NCI-H2029 (cell line): ENCODE data around the gene LPIN1.
A peak's percentile ranks its signal among the peaks of the same experiment; 100 is the strongest.
"Not testable (repeated sequence)": the region's sequence is repeated elsewhere in the genome, so short reads cannot be mapped to it uniquely, and the experiment has no call there.

Experiments
- DNase-seq: peaks from one replicate; lab custom pipeline; 2025; lab: John Stamatoyannopoulos, UW

LPIN1 gene

GRCh38 chr2:11811036-11811654 is 64.7 kb downstream of the LPIN1 start:
- no peak for DNase-seq

GRCh38 chr2:11812466-11813248 is 66.2 kb downstream of the LPIN1 start:
- DNase-seq: no peak

GRCh38 chr2:11813345-11813744 is 66.9 kb downstream of the LPIN1 start:
- not testable (repeated sequence) for DNase-seq

- DNase-seq: no peak
Observed at GRCh38 chr2:11813951-11814350, 67.5 kb downstream of the LPIN1 start.

GRCh38 chr2:11814979-11815510 is 68.6 kb downstream of the LPIN1 start:
- no peak for DNase-seq

- not testable (repeated sequence) for DNase-seq
Observed at GRCh38 chr2:11816935-11817334, 70.5 kb downstream of the LPIN1 start.

GRCh38 chr2:11819235-11819729 is 72.8 kb downstream of the LPIN1 start:
- no peak for DNase-seq

- no peak for DNase-seq
Observed at GRCh38 chr2:11820650-11821049, 74.2 kb downstream of the LPIN1 start.

GRCh38 chr2:11821705-11822104 is 75.3 kb downstream of the LPIN1 start:
- no peak for DNase-seq

GRCh38 chr2:11822359-11822745 is 75.9 kb downstream of the LPIN1 start:
- DNase-seq: not testable (repeated sequence)

- peak; percentile 51 for DNase-seq
Observed at GRCh38 chr2:11822746-11823451, 76.5 kb downstream of the LPIN1 start.

- DNase-seq: no peak
Observed at GRCh38 chr2:11824901-11825828, 78.7 kb downstream of the LPIN1 start.

- no peak for DNase-seq
Observed at GRCh38 chr2:11827547-11827946, 81.1 kb downstream of the LPIN1 start.

- no peak for DNase-seq
Observed at GRCh38 chr2:11828933-11829323, 82.5 kb downstream of the LPIN1 start.

- DNase-seq: peak; percentile 46
Observed at GRCh38 chr2:11829324-11829946, 83.0 kb downstream of the LPIN1 start.

- peak; percentile 85 for DNase-seq
Observed at GRCh38 chr2:11829947-11830707, 83.7 kb downstream of the LPIN1 start.

GRCh38 chr2:11830708-11831301 is 84.4 kb downstream of the LPIN1 start:
- no peak for DNase-seq

- no peak for DNase-seq
Observed at GRCh38 chr2:11831415-11831814, 85.0 kb downstream of the LPIN1 start.

GRCh38 chr2:11832531-11832930 is 86.1 kb downstream of the LPIN1 start:
- DNase-seq: no peak

GRCh38 chr2:11833601-11834000 is 87.2 kb downstream of the LPIN1 start:
- DNase-seq: peak; percentile 63
